Liver (tissue), 3 donors: ENCODE results near the gene CAB39.

Source experiments
- EGR1 ChIP-seq, 2 donors: IDR thresholded peaks; 2 replicates each; pipeline ENCODE4 v1.6.1; 2016 to 2018; ENCODE audit warnings: antibody characterized with exemption in 2 of 2, low read depth in 2 of 2
- RAD21 ChIP-seq, 2 donors: IDR thresholded peaks; 2 replicates each; pipeline ENCODE4 v1.6.1; 2016; ENCODE audit warnings: antibody characterized with exemption in 2 of 2, mild to moderate bottlenecking in 2 of 2
- YY1 ChIP-seq: IDR thresholded peaks from 2 replicates; pipeline ENCODE4 v1.6.1; 2016; ENCODE audit warnings: antibody characterized with exemption, mild to moderate bottlenecking
- TF ChIP-seq, protein P1 (sequence below): IDR thresholded peaks from 2 replicates; pipeline ENCODE4 v1.6.1; 2016; ENCODE audit warnings: antibody characterized with exemption, mild to moderate bottlenecking
- TF ChIP-seq, protein P2 (sequence below): fragments of 150-350 bp; IDR thresholded peaks from 2 replicates; pipeline ENCODE4 v1.5.1; 2017; ENCODE audit warnings: improper control_type of control experiment, low read depth, low read length; ENCODE audit not compliant: missing input control
- donor health status: healthy.
- donor health status: healthy.

DNA sequence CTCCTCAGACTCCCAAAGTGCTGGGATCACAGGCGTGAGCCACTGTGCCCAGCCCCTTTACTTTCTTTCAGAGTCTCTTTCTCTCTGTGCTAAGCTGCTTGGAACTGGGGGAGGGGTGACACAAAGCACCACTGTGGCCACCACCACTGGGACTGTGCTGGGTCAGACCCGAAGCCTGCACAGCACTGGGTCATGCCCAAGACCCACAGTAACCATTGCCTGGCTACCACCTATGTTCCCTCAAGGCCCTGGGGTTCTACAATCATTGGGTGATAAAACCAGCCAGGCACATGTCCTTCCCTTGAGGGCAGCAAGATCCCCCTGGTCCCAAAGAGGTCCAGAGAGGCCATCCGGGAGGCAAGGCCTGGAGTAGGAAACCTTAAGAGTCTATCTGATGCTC is 9.1 kb upstream of the CAB39 start:
- TF ChIP-seq, protein P1, sequence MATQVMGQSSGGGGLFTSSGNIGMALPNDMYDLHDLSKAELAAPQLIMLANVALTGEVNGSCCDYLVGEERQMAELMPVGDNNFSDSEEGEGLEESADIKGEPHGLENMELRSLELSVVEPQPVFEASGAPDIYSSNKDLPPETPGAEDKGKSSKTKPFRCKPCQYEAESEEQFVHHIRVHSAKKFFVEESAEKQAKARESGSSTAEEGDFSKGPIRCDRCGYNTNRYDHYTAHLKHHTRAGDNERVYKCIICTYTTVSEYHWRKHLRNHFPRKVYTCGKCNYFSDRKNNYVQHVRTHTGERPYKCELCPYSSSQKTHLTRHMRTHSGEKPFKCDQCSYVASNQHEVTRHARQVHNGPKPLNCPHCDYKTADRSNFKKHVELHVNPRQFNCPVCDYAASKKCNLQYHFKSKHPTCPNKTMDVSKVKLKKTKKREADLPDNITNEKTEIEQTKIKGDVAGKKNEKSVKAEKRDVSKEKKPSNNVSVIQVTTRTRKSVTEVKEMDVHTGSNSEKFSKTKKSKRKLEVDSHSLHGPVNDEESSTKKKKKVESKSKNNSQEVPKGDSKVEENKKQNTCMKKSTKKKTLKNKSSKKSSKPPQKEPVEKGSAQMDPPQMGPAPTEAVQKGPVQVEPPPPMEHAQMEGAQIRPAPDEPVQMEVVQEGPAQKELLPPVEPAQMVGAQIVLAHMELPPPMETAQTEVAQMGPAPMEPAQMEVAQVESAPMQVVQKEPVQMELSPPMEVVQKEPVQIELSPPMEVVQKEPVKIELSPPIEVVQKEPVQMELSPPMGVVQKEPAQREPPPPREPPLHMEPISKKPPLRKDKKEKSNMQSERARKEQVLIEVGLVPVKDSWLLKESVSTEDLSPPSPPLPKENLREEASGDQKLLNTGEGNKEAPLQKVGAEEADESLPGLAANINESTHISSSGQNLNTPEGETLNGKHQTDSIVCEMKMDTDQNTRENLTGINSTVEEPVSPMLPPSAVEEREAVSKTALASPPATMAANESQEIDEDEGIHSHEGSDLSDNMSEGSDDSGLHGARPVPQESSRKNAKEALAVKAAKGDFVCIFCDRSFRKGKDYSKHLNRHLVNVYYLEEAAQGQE, result no peak
- TF ChIP-seq, protein P2, sequence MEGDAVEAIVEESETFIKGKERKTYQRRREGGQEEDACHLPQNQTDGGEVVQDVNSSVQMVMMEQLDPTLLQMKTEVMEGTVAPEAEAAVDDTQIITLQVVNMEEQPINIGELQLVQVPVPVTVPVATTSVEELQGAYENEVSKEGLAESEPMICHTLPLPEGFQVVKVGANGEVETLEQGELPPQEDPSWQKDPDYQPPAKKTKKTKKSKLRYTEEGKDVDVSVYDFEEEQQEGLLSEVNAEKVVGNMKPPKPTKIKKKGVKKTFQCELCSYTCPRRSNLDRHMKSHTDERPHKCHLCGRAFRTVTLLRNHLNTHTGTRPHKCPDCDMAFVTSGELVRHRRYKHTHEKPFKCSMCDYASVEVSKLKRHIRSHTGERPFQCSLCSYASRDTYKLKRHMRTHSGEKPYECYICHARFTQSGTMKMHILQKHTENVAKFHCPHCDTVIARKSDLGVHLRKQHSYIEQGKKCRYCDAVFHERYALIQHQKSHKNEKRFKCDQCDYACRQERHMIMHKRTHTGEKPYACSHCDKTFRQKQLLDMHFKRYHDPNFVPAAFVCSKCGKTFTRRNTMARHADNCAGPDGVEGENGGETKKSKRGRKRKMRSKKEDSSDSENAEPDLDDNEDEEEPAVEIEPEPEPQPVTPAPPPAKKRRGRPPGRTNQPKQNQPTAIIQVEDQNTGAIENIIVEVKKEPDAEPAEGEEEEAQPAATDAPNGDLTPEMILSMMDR, result no peak
- TF ChIP-seq RAD21 (IDR thresholded peaks at IDR 0.05), result no peak
- no peak for TF ChIP-seq EGR1 (IDR thresholded peaks at IDR 0.05; ENCODE audit: low read depth in 2 of 2)
- TF ChIP-seq YY1, result no peak
